Measurements from ENCODE around the gene LIPF.
"Not testable (repeated sequence)": the region's sequence is repeated elsewhere in the genome, so short reads cannot be mapped to it uniquely, and the experiment has no call there.

LIPF gene, protein sequence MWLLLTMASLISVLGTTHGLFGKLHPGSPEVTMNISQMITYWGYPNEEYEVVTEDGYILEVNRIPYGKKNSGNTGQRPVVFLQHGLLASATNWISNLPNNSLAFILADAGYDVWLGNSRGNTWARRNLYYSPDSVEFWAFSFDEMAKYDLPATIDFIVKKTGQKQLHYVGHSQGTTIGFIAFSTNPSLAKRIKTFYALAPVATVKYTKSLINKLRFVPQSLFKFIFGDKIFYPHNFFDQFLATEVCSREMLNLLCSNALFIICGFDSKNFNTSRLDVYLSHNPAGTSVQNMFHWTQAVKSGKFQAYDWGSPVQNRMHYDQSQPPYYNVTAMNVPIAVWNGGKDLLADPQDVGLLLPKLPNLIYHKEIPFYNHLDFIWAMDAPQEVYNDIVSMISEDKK

DNA sequence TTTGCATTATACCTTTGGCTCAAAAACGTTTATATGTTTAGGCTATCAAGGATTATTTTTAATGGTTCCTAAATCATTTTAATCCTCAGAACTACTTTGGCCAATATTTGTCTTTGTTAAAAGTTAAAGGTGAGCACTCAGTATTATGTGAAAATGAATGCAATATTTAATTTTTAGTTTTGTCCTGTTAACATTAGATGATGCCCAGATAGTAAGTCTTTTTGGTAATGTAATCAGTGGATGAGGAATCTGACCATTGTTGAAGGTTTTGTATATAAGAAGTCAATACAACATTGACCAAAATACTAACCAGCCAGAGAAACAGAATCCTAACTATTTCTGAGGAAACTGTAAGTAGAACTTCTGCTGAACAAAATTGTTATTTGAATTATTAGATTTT lies at the start of gene LIPF:
Gene LIPF (plus strand): TSS at position 301 of the 400 bp plus-strand sequence. CDS start 2,856 bp downstream, outside the sequence.
- DNase-seq: no peak

DNA sequence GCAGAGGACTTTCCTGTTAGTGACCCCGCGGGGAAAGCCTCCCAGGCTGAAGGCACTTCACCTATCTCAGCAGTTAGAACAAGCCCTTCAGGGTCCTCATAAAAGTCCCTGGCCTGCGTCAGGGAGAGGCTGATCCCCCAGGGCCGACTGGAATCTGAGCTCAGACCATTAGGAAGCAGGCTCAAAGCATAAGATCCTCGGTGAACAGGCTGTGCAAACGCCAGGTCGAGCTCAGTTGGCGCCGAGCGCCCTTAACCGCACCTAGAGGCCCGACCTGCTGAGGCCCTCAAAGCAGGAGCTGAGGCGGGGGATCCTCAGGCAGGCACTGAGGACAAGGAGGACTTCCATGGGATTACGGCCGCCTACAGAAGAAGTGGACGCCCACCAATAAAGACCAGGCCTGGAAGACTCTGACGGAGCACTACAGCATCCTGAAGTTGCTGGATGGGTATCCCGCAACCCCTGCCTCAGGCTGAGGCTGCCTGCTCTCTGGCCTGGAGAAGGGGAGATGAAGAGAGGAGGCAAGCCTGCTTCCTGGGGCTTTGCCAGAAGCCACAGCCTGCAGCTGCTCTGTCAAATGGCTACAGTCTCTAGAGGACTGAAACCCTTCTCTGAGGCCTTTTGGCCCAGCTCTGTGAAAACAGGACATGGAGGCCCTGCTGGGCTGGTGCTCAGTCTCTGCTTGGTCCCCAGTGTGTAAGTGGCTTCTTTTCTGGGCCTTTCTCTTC lies 47.8 kb upstream of the LIPF start:
- DNase-seq: no peak

DNA sequence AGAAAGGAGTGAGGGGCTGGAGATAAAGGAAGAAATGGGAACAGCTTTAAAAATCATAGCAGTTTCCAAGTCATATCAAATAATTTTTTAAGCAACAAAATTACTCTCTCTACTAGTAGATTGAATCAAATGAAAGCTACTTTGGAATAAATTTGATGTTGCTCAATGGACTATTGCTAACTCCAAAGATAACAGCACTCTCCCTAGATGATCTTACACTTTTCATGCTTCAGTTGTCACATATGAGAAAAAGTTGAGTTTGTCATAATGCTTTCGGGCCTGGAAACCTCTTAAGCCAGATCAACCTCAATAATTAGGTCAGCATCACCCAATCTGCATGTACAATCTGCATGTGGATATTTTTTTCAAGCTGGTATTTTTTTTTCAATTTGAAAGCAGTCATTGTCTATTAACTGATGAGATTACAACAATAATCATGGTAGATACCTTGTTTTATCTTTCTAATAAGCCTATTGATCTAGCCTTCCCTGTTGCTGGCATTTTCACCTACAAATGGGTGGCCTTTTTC lies 46.4 kb upstream of the LIPF start:
- DNase-seq: no peak

DNA sequence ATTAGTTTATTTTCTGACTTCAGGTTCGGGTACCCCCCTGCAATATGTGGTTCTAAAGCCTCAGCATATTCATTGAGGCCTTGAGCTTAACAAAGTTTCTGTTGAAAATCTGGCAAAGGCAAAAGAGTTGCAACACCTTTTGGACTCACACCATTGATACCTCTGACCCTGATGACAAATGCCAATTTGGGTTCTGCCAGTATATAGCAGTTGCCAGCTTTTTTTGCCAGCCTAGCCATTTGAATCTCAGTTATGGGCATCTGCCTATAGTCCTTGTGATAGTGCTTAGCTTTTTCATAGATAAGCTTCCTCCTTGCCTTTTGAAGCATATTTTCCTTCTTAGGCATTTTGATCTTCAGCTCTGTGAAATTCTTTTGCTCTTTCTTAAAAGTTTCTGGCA lies 45.7 kb upstream of the LIPF start:
- DNase-seq: no peak

DNA sequence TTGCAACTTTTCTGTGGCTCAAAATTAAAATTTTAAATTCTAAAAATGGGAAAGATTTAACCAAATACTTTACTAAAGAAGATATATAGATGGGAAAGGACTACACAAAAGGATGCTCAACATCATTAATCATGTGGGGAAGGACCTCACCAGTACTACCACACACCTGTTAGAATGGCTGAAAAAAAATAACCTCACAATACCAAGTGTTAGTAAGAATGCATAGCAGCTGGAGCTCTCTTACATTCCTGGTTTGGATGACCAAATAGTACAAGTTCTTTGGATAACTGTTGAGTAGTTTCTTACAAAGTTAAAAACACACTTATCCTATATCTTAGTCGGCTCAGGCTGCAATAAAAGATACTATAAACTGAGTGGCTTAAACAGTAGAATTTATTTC lies 43.8 kb upstream of the LIPF start:
- no peak for DNase-seq

DNA sequence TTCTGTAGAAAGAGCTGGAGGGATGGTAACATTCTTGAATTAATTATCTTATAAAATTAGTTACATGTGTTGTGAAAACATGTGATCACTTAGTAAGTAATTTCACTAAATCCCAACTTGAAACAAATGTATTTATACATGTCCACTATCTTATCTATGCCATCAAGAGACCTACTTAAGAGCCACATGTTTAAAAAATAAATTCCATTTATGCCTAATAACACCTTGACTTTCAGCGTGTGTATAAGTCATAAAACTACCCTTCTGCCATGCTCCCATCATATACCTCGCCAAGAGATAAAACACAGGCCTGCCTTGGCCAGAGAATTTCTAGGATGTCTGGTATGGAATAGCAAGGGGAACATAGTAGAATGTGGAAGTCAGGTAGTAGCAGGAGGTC lies 40.4 kb upstream of the LIPF start:
- DNase-seq: no peak

DNA sequence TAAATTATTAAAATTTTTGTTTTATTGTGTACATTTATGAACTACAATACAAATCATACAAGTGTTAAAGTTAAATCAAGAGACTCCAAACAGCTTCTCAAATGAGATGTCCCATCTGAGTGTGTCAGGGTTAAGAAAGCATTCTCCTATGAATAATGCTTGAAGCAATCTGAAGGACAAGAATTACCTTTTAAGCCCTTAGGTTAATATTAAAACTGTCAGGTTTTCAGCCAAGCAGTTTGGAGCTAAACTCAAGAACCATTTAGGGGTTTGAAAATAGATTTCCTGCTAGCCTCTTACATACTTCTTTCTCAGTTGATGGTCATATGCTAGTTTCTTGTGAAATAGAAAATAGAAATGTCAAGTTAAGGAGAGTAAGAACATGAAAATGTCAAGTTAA lies 39.4 kb upstream of the LIPF start:
- no peak for DNase-seq

DNA sequence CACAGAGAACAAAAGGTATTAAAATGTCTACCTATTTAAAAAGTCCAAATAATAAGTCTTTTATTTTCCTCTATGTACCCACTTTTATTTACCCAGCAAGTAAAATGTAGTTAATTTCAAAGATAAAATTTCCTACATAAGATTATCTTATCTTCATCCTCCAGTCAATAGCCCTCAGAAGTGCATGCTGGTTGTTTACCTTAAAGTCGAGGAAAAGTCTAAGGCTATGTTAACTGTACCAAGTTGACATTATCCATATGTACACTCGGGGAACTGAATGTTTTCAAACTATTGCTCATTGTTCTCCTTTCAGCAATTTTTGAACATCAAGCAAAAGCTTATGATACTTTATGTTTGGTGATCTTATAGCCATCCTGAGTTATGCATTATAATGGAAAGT lies 24.1 kb upstream of the LIPF start:
- DNase-seq: no peak

DNA sequence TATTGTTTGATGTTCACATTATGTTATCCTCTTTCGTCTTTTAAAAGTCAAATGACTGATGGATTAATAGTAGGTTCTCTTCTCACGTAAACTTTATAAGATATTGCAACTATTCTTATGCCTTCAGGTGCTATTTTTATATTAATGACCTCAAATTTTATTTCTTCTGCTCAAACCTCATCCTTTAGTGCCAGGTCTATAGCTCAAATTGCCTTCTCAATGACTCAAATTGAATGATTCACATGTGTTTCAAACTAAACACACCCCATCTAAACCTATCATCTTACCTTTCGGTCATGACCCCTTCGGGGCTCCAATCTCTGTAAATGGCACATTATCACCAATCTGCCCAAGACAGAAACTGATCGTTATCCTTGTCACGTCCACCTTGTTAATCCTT lies 22.0 kb upstream of the LIPF start:
- DNase-seq: no peak

DNA sequence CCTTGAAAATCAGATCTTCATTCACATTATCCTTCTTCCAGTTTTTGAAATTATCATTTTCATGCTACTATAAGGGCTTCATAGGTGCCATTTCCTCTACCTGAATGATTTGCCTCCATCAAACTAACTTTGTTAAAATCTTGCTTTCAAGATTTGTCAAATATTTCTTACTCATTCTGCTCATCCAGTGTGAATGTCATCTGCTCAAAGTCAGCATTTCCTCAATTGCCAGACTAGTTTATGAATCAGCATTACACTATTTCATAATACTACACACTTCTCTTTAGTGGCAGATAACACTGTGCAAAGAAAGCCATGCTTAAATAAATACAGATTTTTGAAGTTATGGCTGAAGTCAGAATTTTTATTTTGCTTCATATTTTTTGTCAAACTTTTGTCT lies 21.3 kb upstream of the LIPF start:
- no peak for DNase-seq

DNA sequence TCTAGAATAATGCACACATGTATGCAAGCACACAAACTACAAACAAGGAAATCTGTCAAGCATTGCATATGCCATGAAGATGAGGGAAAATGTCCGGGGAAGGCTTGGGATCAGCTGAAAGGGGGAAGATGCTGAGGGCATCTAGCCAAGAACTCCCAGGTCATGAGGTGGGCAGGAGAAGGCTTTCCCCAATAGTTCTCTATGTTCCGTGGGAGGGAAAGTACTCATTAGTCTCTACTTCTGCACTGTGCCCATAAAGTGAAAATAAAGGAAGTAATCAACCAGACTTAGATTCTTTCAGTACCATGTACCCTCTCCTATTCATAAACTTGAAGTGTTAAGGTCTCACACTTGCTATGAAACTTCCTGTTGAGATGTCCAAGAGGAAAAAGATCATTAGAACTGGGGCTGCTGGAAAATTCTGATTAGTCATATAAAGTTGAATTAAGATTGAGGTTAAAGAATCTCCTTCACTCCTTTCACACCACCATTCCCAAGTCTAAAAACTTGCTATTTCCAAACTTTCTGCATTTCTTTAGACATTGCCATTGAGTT lies 17.1 kb upstream of the LIPF start:
- no peak for DNase-seq

DNA sequence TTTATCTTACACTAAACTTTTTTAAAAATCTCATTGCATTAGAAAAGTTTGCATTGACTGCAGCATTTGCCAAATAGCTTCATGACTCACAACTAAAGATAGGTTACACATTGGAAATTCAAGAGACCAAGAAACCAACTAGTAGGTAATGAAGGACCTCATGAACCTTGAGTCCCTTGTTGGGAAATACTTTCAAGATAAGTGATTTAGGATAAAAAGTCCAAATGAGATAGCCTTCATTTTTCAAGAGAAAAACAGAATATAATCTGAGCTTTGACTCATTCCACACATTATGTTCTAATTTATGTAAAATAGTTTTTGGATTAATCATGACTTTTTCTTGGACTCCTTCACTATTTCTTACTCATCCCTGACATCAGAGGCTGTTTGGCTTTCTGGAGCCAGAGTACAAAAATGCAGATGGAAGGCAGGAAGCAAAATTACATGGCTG lies 13.1 kb upstream of the LIPF start:
- no peak for DNase-seq

DNA sequence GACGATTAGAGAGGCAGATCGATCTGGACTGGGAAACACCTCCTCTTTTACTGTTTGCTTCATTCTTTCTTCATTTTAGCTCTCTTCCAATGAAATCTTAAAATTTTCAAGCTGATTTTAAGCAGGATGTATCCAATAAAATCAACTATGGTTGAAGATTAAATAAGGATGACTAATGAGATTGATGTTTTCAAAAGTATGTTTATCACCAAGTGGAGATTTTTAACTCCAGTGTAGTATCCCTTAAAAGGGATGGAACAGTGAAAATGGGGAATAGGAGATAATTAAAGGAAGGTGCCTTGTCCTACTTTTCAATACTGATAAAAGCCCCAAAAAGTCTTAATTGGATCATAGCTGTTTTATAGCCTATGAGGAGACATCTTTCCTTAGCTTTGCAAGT lies 11.6 kb upstream of the LIPF start:
- no peak for DNase-seq

DNA sequence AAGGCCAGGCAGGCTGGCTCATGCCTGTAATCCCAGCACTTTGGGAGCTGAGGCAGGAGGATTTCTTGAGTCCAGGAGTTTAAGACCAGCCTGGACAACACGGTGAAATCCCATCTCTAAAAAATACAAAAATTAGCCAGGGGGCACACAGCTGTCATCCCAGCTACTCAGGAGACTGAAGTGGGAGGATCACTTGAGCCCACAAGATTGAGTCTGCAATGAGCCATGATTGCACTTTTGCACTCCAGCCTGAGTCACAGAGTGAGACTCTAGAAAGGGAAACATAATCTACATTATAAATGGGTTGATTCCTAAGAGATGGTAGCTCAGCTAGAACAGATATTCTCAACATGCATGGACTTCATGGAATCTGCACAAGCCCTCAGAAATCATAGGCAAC lies 6.3 kb upstream of the LIPF start:
- no peak for DNase-seq

DNA sequence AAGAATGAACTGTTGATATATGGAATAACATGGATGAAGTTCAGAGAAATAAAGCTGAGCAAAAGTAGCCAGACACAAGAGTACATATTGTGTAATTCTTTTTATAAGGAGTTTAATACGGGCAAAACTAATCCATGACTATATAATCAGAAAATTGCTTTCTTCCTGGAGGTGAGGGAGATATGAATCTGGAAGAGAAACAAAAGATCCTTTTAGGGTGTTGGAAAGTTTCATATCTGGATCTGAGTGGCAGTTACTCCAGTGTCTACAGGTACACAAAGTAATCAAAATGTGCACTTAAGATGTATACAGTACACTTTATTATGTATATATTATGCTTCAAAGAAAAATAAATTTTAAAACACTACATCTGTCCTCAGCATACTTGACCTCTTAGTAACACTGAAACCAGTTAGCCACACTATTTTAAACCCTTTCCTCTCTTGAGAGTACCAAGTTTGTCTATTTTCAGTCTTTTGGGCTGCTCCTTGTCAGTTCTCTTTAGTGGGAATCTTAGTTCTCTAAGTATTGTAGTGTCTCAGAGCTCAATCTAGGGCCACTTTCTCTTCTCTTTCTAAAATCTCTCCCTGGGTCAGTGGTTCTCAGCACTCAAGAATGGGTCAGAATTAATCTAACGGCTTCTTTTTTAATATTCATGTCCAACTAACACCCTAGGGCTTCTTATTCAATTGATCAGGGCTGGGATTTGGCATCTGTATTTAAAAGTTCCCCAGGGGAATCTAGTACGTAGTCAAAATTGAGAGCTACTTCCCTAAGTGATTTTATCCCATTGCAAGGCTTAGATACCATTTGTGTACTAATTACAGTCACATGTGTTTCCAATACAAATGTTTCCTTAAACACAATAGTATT lies 4.3 kb upstream of the LIPF start:
- no peak for DNase-seq

DNA sequence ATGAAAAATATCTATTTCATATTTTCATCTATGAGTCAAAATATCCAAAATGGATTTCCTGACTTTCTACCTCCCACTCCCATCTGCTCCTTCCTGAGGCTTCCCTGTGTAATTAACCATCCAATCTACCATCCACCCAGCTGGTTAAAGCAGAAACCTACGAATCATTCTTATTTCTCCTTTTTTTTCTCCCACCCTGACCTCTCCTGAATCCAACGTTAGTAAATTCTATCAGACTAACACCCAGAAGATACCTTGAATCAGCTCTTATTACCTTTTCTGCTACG lies 3.7 kb upstream of the LIPF start:
- DNase-seq: no peak

DNA sequence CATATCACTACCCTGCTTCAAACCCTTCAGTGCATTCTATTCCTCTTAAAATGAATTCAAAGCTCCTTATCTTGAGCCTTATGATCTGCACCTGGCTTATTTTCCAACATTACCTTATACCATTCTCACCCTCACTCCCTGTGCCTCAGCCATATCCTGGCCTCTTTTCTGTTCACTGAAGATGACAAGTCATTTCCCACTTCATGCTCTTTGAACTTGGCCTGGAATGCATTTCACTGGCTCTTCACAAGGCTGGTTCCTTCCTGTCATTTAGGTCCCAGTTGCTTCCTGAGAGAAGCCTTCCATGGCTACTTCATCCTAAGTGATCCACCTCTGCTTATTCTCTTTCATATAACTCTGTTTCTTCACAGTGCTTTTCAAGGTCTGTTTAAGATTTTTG lies 3.2 kb upstream of the LIPF start:
- no peak for DNase-seq

DNA sequence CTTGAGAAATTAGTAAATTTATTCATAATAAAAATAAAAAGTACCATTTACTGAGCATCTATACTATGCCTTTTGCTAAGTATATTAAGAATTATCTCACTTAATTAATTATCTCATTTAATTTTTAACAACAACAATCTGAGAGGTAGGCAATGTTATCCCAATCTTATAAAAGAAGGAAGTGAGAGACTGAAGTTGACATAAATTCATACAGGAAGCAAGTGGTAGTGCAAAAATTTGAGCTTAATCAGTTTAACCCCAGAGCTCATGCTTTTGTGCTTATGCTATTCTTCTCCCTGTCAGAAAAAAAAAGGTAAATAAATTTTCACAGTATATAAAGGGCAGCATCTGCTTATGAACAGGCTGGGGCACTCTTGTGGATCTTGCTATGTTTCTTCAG lies 2.7 kb upstream of the LIPF start:
- no peak for DNase-seq

DNA sequence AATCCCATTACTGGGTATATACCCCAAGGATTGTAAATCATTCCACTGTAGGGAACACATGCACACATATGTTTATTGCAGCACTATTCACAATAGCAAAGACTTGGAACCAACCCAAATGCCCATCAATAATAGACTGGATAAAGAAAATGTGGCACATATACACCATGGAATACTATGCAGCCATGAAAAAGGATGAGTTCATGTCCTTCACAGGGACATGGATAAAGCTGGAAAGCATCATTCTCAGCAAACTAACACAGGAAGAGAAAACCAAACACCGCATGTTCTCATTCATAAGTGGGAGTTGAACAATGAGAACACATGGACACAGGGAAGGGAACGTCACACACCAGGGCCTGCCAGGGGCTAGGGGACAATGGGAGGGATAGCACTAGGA lies 1.1 kb upstream of the LIPF start:
- DNase-seq: not testable (repeated sequence)

DNA sequence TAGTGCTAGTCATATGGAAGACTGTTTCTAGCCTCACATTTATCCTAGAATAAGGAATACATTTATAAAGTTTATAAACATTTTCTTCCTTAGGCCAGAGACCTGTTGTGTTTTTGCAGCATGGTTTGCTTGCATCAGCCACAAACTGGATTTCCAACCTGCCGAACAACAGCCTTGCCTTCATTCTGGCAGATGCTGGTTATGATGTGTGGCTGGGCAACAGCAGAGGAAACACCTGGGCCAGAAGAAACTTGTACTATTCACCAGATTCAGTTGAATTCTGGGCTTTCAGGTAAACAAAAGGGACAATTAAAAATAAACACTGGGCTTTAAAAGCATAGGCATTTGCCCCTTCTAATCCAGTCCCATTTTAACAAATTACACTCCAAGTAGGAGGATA lies 4.2 kb downstream of the LIPF start:
- DNase-seq: no peak

DNA sequence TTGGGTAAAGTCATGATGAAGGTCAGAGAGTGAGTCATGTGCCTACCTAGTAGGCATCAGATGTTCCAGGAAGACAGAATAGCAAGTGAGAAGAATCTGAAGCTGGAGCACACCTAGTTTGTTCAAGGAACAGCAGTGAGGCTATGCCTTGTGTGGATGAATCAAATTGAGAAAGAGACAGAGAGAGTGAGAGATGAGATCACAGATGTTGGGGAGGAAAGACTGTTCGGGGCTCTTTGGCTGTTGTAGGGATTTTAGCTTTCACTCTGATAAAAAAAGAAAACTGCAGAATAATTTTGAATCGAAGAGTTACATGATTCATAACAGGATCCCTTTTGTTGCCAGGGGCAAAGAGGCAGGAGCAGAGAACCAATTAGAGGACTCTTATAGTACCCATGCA lies 6.3 kb downstream of the LIPF start:
- DNase-seq: peak; percentile 10

DNA sequence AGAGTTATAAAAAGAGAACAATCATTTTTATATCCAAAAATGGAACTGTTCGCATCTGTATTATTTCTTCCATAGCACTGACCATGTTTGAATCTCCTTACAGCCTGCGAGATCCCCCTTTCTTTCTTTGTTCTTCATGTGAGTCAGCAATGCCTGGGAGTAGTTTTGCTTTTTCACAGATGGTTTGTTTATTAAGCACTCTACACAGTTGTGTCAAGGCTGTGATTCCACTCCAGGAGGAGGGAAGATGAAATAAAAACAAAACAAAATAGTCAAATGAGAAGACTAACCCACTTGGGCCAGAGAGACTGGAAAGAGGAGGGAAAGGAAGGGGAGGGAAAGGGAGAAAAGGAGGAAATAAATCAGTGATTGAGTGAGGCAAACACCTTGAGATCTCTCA lies 7.8 kb downstream of the LIPF start:
- no peak for DNase-seq

Measured in stimulated activated CD4-positive, alpha-beta T cell treated with anti-CD3 and anti-CD28 coated beads, Interleukin-4, amount 100 ng/mL, for 24 hours (primary cell).